Glomerular visceral epithelial cell (primary cell): Measurements from ENCODE around the gene MEX3D.
"Not testable (repeated sequence)": the region's sequence is repeated elsewhere in the genome, so short reads cannot be mapped to it uniquely, and the experiment has no call there.

Source experiments
- DNase-seq: peaks from one replicate; pipeline ENCODE4 v3.0.0-alpha.2; 2016; ENCODE audit errors: extremely low spot score

The MEX3D gene

DNA sequence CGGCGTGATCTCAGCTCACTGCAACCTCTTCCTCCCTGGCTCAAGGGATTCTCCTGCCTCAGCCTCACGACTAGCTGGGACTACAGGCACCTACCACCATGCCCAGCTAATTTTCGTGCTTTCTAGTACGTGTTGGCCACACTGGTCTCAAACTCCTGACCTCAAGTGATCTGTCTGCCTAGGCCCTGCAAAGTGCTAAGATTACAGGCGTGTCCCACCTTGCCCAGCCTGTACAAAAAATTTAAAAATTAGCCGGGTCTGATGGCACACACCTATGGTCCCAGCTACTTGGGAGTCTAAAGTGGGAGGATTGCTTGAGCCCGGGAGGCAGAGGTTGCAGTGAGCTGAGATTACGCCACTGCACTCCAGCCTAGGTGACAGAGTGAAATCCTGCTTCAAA is 4.7 kb upstream of the MEX3D start:
- no peak for DNase-seq

DNA sequence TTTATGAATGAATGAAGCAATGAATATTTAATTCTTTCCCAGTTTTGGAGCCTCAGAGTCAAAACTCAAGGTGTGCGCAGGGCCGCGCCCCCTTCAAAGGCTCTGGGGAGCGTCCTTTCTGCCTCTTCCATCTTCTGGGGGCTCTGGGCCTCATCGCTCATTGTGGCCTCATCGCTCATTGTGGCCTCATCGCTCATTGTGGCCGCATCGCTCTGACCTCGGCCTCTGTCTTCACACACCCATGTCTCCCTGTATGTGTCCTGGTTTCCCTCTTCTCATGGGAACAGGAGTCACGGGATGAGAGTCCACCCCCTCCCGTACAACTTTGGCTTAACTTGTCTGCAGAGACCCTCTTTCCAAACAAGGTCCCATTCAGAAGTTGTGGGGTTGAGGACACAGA is 3.2 kb upstream of the MEX3D start:
- DNase-seq: no peak

DNA sequence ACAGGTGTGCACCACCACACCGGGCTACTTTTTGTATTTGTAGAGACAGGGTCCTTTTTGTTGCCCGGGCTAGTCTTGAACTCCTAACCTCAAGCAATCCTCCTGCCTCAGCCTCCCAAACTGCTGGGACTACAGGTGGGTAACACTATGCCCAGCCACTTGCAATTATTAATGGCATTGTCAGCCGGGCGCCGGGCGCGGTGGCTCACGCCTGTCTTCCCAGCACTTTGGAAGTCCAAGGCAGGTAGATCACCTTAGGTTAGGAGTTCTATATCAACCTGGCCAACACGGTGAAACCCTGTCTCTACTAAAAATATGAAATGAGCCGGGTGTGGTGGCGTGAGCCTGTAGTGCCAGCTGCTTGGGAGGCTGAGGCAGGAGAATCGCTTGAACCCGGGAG is 2.7 kb upstream of the MEX3D start:
- no peak for DNase-seq

DNA sequence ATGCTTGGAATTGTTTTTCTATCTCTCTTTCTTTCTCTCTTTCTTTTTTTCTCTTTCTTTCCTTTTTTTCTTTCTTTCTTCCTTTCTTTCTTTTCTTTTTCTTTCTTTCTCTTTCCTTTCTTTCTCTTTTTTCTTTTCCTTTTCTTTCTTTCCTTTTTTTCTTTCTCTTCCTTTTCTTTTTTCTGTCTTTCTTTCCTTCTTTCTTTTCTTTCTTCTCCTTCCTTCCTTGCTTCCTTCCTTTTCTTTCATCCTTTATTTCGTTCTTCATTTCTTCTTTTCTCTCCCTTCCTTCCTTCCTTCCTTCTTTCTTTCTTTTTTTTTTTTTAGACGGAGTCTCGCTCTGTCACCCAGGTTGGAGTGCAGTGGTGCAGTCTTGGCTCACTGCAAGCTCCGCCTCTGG is 1.9 kb upstream of the MEX3D start:
- DNase-seq: no peak

DNA sequence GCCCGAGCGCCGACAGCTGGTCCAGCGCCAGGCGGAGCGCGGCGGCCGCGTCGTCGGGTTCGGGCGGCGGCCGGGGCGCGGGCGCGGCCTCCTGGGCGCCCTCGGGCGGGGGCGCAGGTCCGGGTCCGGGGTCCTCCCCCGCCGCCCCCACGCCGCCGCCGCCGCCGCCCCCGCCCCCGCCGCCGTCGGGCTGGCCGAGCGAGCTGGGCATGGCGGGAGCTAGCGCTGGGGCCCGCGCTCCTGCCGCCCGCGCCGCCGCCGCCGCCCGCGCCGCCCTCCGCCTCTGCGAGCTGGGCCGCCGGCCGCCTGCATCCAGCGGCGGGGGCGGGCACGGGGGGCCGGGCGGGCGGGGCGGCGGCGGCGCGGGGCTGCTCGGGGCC is 287 bp downstream of the MEX3D start:
- DNase-seq: no peak

DNA sequence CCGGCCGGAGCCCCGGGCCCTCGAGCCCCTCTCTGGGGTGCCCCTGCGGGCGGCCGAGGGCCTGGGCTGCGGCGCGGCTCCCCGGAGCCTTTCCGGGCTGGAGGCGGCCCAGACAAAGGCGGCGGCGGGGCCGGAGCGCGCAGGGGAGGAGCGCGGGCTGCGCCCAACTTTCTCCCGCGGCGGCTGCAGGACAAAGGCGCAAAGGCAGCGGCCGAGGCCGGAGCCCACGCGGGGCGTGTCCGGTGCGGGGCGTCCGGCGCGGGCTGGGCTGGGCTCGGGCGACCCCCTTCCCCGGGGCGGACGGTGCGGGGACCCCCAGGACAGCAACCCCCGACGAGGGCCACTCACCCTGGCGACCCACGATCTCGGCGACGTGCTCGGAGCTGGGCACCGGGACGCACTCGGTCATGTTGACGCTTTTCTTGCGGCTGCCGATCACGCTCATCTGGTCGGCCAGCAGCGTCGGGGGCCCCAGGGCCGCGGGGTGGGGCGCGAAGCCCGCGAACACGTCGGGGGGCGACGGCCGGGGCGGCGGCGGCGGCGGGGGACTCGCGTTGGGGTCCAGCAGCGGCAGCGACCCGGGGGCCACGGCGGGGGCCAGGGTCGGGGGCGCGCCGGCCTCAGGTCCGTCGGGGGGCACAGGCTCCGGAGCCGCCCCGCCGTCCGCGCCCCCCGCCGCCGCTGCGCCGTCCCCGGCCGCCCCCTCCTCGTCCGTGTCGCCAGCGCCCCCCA is 843 bp downstream of the MEX3D start:
- DNase-seq: peak; percentile 47

DNA sequence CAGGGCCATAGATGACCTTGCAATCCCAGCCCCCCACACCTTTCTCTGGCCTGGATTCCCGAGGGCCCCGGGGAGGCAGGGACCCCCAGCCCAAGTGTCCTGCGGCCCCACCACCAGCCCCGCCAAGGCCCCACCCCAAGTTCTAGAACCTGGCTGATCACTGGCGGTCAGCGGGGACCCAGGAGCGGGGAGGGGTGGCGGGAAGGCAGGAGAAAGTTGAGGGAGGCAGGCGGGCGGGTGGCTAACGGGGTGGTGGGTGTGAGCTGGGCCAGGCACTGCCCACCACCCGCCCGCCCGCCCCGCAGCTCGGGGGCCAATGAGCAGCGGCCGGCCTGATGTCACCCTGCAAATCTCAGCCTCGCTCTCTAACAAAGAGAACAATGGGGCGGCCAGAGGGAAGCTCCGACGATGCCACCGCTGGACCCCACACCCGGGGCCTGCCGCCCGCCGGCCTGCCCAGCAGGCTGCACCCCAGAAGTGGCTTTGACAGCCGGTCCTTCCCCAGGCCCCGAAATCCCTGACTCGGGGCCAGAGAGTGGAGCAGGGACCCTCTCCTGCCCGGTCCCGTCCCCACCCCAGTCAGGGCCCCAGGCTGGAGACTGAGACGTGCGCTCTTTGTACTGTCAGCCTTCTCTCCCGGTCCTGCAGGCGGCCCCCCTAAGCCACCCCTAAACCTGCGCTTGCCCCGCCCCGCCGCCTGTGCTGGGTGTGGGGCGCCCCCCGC is 1.6 kb downstream of the MEX3D start:
- DNase-seq: peak; percentile 89

DNA sequence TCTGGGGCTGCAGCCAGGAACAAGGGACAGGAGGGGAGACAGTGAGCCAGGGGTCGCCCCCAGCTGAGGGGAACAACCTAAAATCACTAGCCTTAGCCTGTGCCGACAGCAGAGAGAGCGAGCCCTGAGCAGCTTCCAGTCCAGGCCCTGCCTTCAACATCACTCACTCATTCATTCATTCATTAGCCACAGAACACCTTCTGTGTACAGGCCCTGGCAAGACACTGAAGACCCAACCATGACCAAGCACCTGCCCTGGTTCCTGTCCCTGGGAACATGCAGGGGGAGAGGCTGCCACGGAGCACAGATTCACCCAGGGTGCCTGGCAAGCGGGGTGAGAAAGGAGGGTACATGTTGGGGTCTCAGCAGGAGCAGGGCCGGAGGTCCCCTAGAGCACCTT is 4.9 kb downstream of the MEX3D start:
- DNase-seq: no peak

DNA sequence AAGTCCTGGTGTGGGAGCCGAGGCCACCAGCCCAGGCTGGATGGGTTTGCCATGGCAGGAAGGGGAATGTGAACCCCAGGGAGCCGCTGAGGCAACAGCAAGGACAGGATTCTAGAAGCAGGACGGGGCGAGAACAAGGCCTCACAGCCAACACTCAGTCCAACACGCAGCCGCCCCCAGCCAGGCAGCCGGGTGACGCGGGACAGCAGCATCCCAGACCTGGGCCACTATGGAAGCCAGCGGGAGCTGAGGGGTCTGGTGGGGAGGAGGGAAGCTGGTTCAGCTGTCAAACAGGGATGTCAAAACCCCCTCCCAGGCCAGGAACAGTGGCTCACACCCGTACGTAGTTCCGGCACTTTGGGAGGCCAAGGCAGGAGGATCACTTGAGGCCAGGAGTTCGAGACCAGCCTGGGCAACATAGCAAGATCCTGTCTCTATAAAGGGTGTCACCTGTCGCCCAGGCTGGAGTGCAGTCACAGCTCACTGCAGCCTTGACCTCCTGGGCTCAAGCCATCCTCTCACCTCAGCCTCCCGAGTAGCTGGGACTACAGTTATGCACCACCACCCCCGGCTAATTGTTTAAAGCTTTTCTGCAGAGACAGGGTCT is 6.8 kb downstream of the MEX3D start:
- no peak for DNase-seq

DNA sequence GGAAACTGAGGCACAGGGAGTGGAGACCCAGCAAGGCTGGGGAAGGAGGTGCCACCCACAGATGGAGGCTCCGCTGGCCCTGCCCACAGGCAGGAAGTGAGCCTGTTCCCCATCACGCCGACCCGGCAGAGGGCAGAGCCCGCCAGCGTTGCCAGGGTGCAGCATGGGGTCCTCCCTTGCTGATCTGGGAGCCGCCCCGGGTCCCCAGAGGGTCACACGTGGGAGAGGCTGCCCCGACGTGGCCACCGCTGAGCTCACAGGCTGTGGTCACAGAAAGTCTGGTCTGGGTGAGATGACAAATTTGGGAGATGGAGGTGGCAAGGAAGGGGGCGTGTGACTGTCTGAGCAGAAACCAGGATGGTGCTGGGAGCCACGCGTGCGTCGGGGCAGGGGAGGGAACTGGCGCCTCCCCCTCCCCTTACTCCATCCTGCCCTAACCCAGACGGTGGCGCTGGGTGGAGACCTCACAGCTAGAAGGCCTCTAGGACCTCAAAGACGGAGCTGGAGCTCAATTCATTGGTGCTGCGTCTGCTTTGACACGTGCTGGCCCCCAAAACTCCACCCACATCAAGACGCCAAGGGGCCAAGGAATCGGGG is 7.7 kb downstream of the MEX3D start:
- no peak for DNase-seq

DNA sequence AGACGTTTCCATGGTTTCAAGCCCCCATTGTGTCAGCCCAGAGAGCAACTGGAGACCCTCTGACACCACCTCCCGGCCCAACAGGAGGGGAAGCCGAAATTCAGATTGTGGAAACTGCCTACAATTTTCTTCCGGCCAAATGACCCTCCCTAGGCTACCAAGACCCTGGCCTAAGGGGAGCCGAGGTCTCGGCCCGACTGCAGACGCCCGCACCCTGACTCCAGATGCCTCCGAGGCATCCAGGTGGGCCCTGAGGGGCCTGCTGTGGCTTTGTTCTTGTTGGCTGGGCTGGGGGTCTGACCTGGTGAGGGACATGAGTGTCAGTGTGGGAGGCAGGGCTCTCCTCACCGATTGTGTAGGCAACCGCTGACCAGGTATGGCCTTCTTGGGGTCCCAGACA is 9.6 kb downstream of the MEX3D start:
- no peak for DNase-seq

DNA sequence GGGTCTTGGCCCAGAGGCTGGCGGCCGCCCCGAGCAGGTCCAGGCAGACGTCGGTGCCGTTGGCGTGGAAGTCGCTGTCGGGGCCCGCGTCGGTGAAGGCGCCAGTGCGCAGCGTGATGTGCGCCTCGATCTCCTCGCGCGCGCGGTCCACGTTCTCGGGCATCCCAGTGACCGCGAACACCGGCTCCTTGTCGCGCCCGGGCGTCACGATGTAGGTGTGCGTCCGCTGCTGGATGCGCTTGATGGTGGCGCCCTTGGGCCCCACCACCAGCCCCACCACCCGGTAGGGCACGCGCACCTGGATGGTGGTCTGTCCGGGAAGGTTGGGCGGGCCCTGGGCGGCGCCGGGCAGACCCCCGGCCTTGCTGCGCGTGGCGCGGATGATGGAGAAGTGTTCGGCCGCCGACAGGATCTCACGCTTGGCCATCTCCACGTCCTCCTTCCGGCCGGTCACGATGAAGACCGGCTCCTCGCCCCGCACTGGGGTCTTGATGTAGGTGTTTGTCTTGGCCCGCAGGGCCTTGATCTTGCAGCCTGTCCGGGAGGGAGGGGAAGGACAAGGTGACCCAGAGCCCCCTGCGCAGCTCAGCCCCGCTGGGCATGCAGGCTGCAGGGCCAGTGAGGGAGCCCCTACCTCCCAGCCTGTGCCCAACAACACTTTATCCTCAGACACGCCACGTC is 11.6 kb downstream of the MEX3D start:
- no peak for DNase-seq

DNA sequence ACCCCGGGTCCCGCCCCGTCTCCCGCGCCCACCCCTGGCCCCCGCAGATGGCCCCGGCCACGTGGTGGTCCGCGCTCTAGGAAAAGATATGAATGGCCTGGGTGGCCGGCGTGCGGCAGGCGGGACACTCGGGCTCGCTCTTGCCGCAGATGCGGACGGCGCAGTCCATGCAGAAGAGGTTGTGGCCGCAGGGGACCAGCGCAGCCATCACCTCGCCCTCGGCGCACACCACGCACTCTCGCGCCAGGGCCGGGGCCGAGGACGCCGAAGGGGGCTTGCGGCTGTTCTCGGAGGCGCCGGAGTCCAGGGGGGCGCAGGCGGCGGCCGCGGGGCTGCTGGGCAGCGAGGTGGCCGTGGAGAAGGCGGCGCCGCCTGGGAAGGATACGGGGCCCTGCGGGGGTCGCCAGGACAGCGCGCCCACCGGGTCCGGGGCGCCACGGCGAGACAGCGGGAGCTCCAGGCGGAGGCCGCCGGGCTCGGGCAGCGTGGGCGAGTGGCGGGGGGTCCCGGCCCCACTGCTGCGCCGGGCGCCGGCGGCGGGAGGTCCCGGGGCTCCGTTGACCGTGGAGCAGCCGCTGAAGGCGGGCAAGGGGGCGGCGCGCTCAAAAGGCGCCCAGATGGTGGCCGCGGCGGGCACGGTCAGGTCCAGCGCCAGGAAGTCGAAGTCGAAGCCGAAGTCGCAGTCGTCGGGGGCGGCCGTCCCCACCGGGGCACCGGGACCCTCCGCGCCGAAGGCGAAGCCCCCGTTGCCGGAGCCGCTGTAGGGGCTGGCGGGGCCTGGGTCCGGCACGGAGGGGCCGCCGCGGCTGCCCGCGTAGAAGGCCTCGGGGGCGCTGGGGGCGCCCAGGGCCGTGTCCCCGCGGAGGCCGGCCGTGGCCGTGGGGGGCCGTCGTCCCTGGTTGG is 12.4 kb downstream of the MEX3D start:
- DNase-seq: no peak

DNA sequence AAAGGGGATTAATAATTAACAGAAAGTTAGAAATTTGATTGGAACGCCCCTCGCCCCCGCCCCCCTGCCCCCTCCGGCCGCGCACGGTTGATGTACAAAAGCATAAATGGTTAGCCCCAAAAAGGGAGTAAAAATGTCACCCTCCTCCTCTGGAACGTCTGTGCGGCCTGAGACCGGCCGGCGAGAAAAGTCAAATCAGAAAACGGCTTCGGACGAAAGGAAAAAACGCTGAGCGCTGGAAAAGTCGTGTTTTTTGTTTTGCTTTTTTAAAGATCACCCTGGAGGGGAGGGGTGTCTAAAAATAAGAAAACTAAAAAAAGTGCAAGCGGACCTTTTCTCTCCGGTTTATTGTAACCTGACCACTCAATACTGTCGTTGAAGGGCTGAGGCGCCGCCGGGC is 13.2 kb downstream of the MEX3D start:
- DNase-seq: no peak

DNA sequence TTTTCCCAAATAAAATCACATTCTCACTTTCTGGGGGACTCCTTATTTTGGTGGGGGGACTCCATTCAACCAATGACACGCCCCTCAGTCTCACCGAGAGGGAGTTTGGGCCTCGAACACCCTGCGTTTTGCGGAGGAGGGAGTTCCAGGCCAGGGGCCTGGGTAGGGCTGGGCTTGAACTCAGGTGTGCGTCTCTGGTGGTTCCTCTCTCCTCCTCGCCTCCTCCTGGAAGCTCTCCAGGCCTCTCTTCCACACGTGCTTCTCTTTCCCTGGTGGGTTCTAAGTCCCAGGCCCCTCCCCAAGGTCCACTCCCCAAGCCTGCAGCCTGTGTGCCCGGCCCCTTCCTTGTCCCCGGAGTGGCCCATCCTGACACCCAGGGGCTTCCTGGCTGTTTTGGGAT is 14.7 kb downstream of the MEX3D start:
- DNase-seq: no peak

DNA sequence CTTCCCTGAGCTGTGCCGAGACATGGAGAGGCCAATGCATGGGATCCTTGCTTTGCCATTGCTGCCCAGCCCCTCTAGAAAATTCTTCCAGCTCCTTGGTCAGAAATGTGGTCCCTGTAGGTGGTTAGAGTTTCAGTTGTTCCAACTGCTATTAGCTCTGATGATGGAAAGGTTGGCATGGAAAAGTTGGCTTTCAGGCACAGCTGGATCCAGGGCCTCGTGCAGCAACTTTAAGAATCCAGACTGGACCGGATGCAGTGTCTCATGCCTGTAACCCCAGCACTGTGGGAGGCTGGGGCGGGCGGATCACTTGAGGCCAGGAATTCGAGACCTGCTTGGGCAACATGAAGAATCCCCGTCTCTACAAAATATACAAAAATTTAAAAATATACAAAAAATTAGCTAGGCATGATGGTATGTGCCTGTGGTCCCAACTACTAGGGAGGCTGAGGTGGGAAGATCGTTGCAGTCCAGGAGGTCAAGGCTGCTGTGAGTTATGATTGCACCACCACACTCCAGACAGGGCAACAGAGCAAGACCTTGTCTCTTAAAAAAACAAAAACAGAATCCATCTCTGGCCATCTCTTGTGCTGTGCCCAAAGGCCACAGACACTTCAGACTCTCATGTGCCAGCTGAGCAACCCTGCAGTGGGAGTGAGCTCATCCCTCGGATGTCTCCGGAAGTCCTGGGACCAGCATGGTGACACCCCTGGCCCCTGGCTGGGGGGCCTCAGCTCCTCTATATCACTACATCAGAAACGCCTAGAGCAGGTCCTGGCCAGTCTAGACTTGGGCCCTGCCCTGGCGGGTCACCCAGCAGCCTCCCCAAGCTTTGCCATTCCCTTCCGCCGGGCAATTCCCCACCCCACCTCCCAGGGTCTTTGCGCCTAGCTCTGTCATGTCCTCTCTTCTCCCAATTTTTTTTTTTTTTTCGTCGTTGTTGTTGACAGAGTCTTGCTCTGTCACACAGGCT is 16.8 kb downstream of the MEX3D start:
- no peak for DNase-seq

DNA sequence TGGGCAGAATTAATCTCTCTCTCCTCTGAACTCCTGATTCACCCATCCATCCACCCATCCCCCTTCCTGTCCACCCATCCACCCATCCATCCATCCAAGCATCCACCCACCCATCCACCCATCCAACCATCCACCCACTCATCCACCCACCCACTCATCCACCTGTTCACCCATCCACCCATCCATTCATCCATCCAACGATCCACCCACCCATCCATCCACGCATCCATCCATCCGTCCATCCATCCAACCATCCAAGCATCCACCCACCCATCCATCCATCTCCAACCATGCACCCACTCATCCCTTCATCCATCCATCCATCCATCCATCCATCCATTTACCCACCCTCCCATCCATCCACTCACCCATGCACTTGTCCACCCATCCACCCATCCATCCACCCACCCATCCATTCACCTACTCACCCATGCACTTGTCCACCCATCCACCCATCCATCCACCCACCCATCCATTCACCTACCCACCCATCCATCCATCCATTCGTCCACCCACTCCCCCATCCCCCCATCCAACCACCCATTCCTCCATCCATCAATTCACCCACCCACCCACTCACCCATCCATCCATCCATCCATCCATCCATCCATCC is 18.7 kb downstream of the MEX3D start:
- DNase-seq: no peak

DNA sequence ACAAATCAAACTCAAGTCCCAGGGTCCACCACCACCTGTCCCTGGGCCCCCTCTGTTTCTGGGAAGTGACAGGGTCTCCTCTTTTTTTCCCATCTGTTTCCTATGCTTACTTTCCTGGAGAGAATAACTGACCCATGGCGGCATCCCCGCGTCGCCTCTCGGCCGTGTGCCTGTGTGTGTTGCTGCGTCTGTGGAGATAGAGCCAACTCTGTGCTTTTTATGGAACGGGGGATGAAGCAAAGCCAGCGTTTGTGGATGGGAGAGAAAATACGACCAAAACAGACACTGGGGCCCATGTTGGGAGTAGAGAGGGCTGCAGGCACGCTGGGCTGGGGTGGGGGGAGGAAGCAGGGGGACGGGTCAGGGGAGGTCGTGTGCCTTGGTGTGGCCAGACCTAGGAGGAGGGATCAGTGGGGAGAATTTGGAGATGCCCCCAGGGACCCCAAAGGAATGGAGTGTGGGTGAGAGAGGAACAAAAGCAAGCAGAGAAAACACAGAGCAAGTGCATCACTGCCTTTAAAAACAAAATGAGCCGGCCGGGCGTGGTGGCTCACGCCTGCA is 27.7 kb downstream of the MEX3D start:
- no peak for DNase-seq

DNA sequence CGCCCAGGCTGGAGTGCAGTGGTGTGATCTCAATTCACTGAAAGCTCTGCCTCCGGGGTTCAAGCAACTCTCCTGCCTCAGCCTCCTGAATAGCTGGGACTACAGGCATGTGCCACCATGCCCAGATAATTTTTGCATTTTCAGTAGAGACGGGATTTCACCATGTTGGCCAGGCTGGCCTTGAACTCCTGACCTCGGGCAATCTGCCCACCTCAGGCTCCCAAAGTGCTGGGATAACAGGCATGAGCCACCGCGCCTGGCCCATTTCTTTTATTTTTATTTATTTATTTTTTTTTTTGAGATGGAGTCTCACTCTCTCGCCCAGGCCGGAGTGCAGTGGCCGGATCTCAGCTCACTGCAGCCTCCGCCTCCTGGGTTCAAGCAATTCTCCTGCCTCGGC is 28.4 kb downstream of the MEX3D start:
- DNase-seq: not testable (repeated sequence)
